ENCODE results near the gene AURKA.

Gene AURKA

DNA sequence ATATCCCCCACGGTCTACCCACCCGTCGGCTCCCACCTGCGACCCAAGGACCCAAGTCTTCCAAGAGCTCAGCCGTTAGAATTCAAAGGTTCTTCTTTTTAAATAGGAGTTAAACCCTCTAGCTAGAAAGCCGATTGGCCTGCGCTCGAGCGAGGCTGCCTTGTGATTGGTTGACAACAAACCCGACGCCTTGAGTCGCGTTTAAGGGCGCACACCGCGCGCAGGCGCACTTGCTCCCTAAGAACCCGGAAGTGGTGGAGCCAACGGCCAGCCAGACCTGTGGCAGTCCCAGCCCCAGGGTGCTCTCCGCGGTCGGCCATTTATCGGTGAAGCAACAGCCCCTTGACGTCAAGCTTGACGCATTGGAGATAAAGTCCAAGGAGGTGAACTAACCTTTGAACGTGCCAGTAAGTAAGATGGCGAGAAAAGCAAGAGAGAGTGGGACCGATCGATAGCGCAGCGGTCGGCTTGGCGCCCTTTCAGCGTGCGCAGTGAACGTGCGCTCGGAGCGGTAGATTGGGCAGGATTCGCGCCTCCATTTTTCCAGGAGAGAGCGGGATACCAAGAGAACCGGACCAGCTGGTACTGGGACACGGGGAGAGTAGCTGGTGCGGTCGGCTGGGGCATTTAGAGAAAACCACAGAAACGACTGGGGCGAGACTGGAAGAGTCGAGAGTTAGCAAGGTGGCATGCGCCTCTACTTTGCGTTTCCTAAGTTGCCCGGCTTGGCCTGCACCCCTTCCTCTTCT, at the start of gene AURKA, which contains the start of gene CSTF1:
Gene AURKA (minus strand): TSS at position 84 of the 749 bp plus-strand sequence. CDS start 4,018 bp downstream, outside the sequence.
Gene CSTF1 (plus strand): TSS at position 514 of the 749 bp plus-strand sequence. CDS start 2,908 bp downstream, outside the sequence.
- H3K4me1 ChIP-seq (ENCODE audit: insufficient read depth, low read length): peaks cover 62% of the 10 kb centered on the region
- H3K9ac ChIP-seq (ENCODE audit: low read depth, low read length): peak within 1 kb of the TSS; percentile 84
- DNase-seq (peak; percentile 100), ATAC-seq (ENCODE audit: insufficient read depth, low read depth) (peak; percentile 89)
- H3K79me2 ChIP-seq (ENCODE audit: insufficient read depth, low read length): peaks cover 87% of the 10 kb centered on the region
- H2AFZ ChIP-seq (ENCODE audit: low read depth, low read length): peak within 1 kb of the TSS; percentile 91
- peak within 1 kb of the TSS; percentile 77 for H3K4me2 ChIP-seq (ENCODE audit: insufficient read depth, low read length)
- peaks cover 61% of the 10 kb centered on the region for H3K36me3 ChIP-seq (ENCODE audit: insufficient read depth, low read length)
- H3K9me3 ChIP-seq (ENCODE audit: insufficient read depth, low read length, severe bottlenecking): no peaks in the 10 kb centered on the region
- H4K20me1 ChIP-seq (ENCODE audit: insufficient read depth, low read length): peaks cover 15% of the 10 kb centered on the region
- H3K27ac ChIP-seq (ENCODE audit: low read length): peak within 1 kb of the TSS; percentile 97
- TF ChIP-seq EZH2 (IDR thresholded peaks at IDR 0.05; ENCODE audit: borderline replicate concordance, low read depth, low read length, severe bottlenecking): no peak
- TF ChIP-seq, protein P1, sequence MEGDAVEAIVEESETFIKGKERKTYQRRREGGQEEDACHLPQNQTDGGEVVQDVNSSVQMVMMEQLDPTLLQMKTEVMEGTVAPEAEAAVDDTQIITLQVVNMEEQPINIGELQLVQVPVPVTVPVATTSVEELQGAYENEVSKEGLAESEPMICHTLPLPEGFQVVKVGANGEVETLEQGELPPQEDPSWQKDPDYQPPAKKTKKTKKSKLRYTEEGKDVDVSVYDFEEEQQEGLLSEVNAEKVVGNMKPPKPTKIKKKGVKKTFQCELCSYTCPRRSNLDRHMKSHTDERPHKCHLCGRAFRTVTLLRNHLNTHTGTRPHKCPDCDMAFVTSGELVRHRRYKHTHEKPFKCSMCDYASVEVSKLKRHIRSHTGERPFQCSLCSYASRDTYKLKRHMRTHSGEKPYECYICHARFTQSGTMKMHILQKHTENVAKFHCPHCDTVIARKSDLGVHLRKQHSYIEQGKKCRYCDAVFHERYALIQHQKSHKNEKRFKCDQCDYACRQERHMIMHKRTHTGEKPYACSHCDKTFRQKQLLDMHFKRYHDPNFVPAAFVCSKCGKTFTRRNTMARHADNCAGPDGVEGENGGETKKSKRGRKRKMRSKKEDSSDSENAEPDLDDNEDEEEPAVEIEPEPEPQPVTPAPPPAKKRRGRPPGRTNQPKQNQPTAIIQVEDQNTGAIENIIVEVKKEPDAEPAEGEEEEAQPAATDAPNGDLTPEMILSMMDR (IDR thresholded peaks at IDR 0.05; ENCODE audit: borderline replicate concordance, extremely low read depth, low read length, poor library complexity, severe bottlenecking): no peak
- peak within 1 kb of the TSS; percentile 68 to 81 for H3K4me3 ChIP-seq (ENCODE audit: low read depth in 1 of 2, low read length in 2 of 2)
- no peaks in the 10 kb centered on the region for H3K27me3 ChIP-seq (ENCODE audit: insufficient read depth, low read length, poor library complexity)

DNA sequence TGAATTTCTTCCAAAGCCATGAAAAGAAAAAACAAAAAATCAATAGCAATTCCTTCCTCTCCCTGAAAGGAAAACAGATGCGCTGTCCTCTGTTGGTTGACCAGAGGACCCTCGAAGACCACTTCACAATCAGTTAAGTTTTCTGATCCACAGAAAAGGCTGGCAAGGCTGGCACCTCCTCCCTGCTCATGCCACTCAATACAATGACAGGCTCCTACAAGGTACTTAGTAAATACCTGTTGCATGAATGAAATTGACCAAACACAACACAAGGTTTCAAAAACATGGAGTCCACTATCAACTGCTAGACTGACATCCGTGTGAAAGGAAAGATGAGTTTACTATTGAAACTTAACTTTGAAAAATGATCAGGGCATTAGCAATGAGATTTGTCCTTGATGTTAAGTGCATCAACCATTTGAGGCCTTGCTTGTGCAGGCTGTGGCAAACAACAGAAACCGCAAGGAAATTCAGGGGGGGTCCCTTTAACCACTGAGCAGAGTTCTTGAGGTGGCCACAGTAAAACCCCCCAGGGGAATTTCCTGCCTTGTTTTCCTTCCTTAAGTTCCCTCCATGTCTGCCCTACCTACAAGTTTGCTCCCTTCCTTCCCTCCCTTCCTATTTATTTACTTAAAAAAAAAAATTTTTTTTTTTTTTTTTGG, 48.5 kb upstream of the AURKA start:
- H3K9me3 ChIP-seq (ENCODE audit: insufficient read depth, low read length, severe bottlenecking): no peaks in the 10 kb centered on the region
- TF ChIP-seq EZH2 (IDR thresholded peaks at IDR 0.05; ENCODE audit: borderline replicate concordance, low read depth, low read length, severe bottlenecking): no peak
- TF ChIP-seq, protein P1 (IDR thresholded peaks at IDR 0.05; ENCODE audit: borderline replicate concordance, extremely low read depth, low read length, poor library complexity, severe bottlenecking): no peak
- ATAC-seq (ENCODE audit: insufficient read depth, low read depth) (peak; percentile 86), DNase-seq (peak; percentile 67)
- peaks cover 8% of the 10 kb centered on the region for H3K4me1 ChIP-seq (ENCODE audit: insufficient read depth, low read length)
- H4K20me1 ChIP-seq (ENCODE audit: insufficient read depth, low read length): no peaks in the 10 kb centered on the region; the same call in 1 of the 2 replicates
- H3K27ac ChIP-seq (ENCODE audit: low read length): no peak overlapping the region
- no peak overlapping the region for H3K4me3 ChIP-seq (ENCODE audit: low read depth in 1 of 2, low read length in 2 of 2)
- no peak overlapping the region for H2AFZ ChIP-seq (ENCODE audit: low read depth, low read length)
- H3K79me2 ChIP-seq (ENCODE audit: insufficient read depth, low read length): no peaks in the 10 kb centered on the region
- H3K4me2 ChIP-seq (ENCODE audit: insufficient read depth, low read length): no peak overlapping the region
- H3K9ac ChIP-seq (ENCODE audit: low read depth, low read length): no peak overlapping the region
- H3K27me3 ChIP-seq (ENCODE audit: insufficient read depth, low read length, poor library complexity): no peaks in the 10 kb centered on the region
- no peaks in the 10 kb centered on the region for H3K36me3 ChIP-seq (ENCODE audit: insufficient read depth, low read length)

DNA sequence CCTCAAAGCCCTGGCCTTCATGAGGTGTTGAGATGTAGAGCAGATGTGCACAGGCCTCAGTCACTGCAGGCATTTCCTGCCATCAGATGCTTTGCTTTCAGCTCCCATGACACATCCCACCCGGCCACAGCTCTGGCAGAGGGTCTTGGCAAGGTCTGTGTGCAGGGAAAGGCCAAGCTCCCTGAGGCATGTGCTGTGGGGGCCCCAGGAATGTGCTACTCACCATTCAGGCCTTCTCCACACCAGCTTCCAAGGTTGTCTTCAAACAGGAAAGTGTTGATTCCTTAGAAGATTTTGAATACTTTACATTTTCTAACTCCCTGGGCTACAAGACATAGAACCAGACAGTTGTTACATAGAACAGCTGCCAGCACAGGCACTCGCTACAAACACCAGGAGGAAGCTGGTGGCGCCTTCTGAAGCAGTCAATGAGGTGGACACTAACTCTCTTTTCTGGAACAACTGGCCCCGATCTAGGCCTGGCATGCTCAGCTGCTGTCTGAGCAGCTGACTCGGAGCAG, 47.8 kb upstream of the AURKA start:
- peak; percentile 66 for ATAC-seq (ENCODE audit: insufficient read depth, low read depth)
- H2AFZ ChIP-seq (ENCODE audit: low read depth, low read length): no peak overlapping the region
- TF ChIP-seq, protein P1 (IDR thresholded peaks at IDR 0.05; ENCODE audit: borderline replicate concordance, extremely low read depth, low read length, poor library complexity, severe bottlenecking): no peak
- TF ChIP-seq EZH2 (IDR thresholded peaks at IDR 0.05; ENCODE audit: borderline replicate concordance, low read depth, low read length, severe bottlenecking): no peak
- no peak overlapping the region for H3K4me2 ChIP-seq (ENCODE audit: insufficient read depth, low read length)
- no peaks in the 10 kb centered on the region for H4K20me1 ChIP-seq (ENCODE audit: insufficient read depth, low read length)
- H3K9ac ChIP-seq (ENCODE audit: low read depth, low read length): no peak overlapping the region
- no peak overlapping the region for H3K4me3 ChIP-seq (ENCODE audit: low read depth in 1 of 2, low read length in 2 of 2)
- H3K36me3 ChIP-seq (ENCODE audit: insufficient read depth, low read length): no peaks in the 10 kb centered on the region
- no peaks in the 10 kb centered on the region for H3K79me2 ChIP-seq (ENCODE audit: insufficient read depth, low read length)
- H3K9me3 ChIP-seq (ENCODE audit: insufficient read depth, low read length, severe bottlenecking): no peaks in the 10 kb centered on the region
- no peaks in the 10 kb centered on the region for H3K27me3 ChIP-seq (ENCODE audit: insufficient read depth, low read length, poor library complexity)
- peaks cover 8% of the 10 kb centered on the region for H3K4me1 ChIP-seq (ENCODE audit: insufficient read depth, low read length)
- no peak for DNase-seq
- H3K27ac ChIP-seq (ENCODE audit: low read length): no peak overlapping the region

Data from DND-41 (cell line).